ENCODE results near the gene PRKAR1B. TPM values are rescaled to one million over a fixed set of nuclear protein-coding genes. Genes with fewer than 3 reads are reported as not detected.
A peak's percentile ranks its signal among the peaks of the same experiment; 100 is the strongest.
"Not testable (repeated sequence)": the region's sequence is repeated elsewhere in the genome, so short reads cannot be mapped to it uniquely, and the experiment has no call there.

PRKAR1B gene
- total RNA-seq, 2 donors from 2014 or later = 33.5 to 43.2 TPM

GRCh38 chr7:637826-638225 lies 89.3 kb downstream of the PRKAR1B start:
- no peaks in the 10 kb centered on the region for H3K4me1 Mint-ChIP-seq
- Histone ChIP-seq H3K9ac (ENCODE audit: extremely low read depth, low read length, poor library complexity, severe bottlenecking) (no peak overlapping the region), H3K27me3 (ENCODE audit: control insufficient read depth, insufficient read depth, low read length, poor library complexity, severe bottlenecking) (no peaks in the 10 kb centered on the region), H3K4me3 (ENCODE audit: low read length) (no peak overlapping the region), H3K4me1 (ENCODE audit: control insufficient read depth, insufficient read depth, low read length) (no peaks in the 10 kb centered on the region), H3K9me3 (ENCODE audit: control insufficient read depth, low read length) (no peaks in the 10 kb centered on the region), H3K36me3 (ENCODE audit: control insufficient read depth, insufficient read depth, low read length) (no peaks in the 10 kb centered on the region), H3K27ac (ENCODE audit: low read depth, low read length) (no peak overlapping the region)
- no peak overlapping the region for H3K27ac Mint-ChIP-seq
- H3K4me3 Mint-ChIP-seq = no peak overlapping the region
- no peak for TF ChIP-seq CTCF (conservative IDR thresholded peaks at IDR 0.05)
- 93 to 96% methylated on average over 12 of the region's 12 CpGs for WGBS, 2 experiments (ENCODE audit: insufficient coverage in 1 of 2, insufficient read length in 1 of 2)
- no peak for DNase-seq
- H3K27me3 Mint-ChIP-seq (ENCODE audit: insufficient read depth) = no peaks in the 10 kb centered on the region
- no peaks in the 10 kb centered on the region for H3K9me3 Mint-ChIP-seq
- peaks cover 11% of the 10 kb centered on the region for H3K36me3 Mint-ChIP-seq (ENCODE audit: low read depth)

- peaks cover 5% of the 10 kb centered on the region for H3K36me3 Mint-ChIP-seq (ENCODE audit: low read depth)
- Histone ChIP-seq H3K9me3 (ENCODE audit: control insufficient read depth, low read length) (no peaks in the 10 kb centered on the region), H3K9ac (ENCODE audit: extremely low read depth, low read length, poor library complexity, severe bottlenecking) (no peak overlapping the region), H3K36me3 (ENCODE audit: control insufficient read depth, insufficient read depth, low read length) (no peaks in the 10 kb centered on the region), H3K4me1 (ENCODE audit: control insufficient read depth, insufficient read depth, low read length) (no peaks in the 10 kb centered on the region), H3K4me3 (ENCODE audit: low read length) (no peak overlapping the region), H3K27me3 (ENCODE audit: control insufficient read depth, insufficient read depth, low read length, poor library complexity, severe bottlenecking) (no peaks in the 10 kb centered on the region), H3K27ac (ENCODE audit: low read depth, low read length) (no peak overlapping the region)
- no peak overlapping the region for H3K27ac Mint-ChIP-seq
- no peaks in the 10 kb centered on the region for H3K9me3 Mint-ChIP-seq
- no peak for DNase-seq
- no peaks in the 10 kb centered on the region for H3K27me3 Mint-ChIP-seq (ENCODE audit: insufficient read depth)
- H3K4me1 Mint-ChIP-seq = no peaks in the 10 kb centered on the region
- no peak overlapping the region for H3K4me3 Mint-ChIP-seq
- 93 to 94% methylated on average over 5 to 17 of the region's 17 CpGs for WGBS, 2 experiments (ENCODE audit: insufficient coverage in 1 of 2, insufficient read length in 1 of 2)
- peak; percentile 39 for TF ChIP-seq CTCF (conservative IDR thresholded peaks at IDR 0.05)
These were observed 90.7 kb downstream of the PRKAR1B start for GRCh38 chr7:636396-636795.

GRCh38 chr7:635687-636382 lies 91.2 kb downstream of the PRKAR1B start:
- H3K4me3 ChIP-seq (ENCODE audit: low read length); H3K27ac Mint-ChIP-seq; H3K9me3 Mint-ChIP-seq; H3K9me3 ChIP-seq (ENCODE audit: control insufficient read depth, low read length); H3K9ac ChIP-seq (ENCODE audit: extremely low read depth, low read length, poor library complexity, severe bottlenecking); H3K4me1 Mint-ChIP-seq; H3K27me3 Mint-ChIP-seq (ENCODE audit: insufficient read depth); H3K36me3 ChIP-seq (ENCODE audit: control insufficient read depth, insufficient read depth, low read length); H3K4me3 Mint-ChIP-seq; H3K36me3 Mint-ChIP-seq (ENCODE audit: low read depth); DNase-seq; H3K4me1 ChIP-seq (ENCODE audit: control insufficient read depth, insufficient read depth, low read length); H3K27me3 ChIP-seq (ENCODE audit: control insufficient read depth, insufficient read depth, low read length, poor library complexity, severe bottlenecking); H3K27ac ChIP-seq (ENCODE audit: low read depth, low read length): not testable (repeated sequence)
- WGBS, 2 experiments (ENCODE audit: insufficient coverage in 1 of 2, insufficient read length in 1 of 2) = 95 to 100% methylated on average over 5 to 29 of the region's 81 CpGs

- Mint-ChIP-seq H3K27me3 (ENCODE audit: insufficient read depth) (no peaks in the 10 kb centered on the region), H3K36me3 (ENCODE audit: low read depth) (peaks cover 3% of the 10 kb centered on the region), H3K4me1 (no peaks in the 10 kb centered on the region), H3K27ac (no peak overlapping the region), H3K4me3 (no peak overlapping the region), H3K9me3 (no peaks in the 10 kb centered on the region)
- H3K4me3 ChIP-seq (ENCODE audit: low read length) = no peak overlapping the region
- WGBS, 2 experiments (ENCODE audit: insufficient coverage in 1 of 2, insufficient read length in 1 of 2) = 76 to 86% methylated on average over 6 to 12 of the region's 12 CpGs
- no peak for DNase-seq
- no peak overlapping the region for H3K9ac ChIP-seq (ENCODE audit: extremely low read depth, low read length, poor library complexity, severe bottlenecking)
- H3K9me3 ChIP-seq (ENCODE audit: control insufficient read depth, low read length) = no peaks in the 10 kb centered on the region
- no peak for TF ChIP-seq CTCF (conservative IDR thresholded peaks at IDR 0.05)
- H3K4me1 ChIP-seq (ENCODE audit: control insufficient read depth, insufficient read depth, low read length) = no peaks in the 10 kb centered on the region
- H3K27me3 ChIP-seq (ENCODE audit: control insufficient read depth, insufficient read depth, low read length, poor library complexity, severe bottlenecking) = no peaks in the 10 kb centered on the region
- H3K27ac ChIP-seq (ENCODE audit: low read depth, low read length) = no peak overlapping the region
- H3K36me3 ChIP-seq (ENCODE audit: control insufficient read depth, insufficient read depth, low read length) = no peaks in the 10 kb centered on the region
These were observed 91.9 kb downstream of the PRKAR1B start for GRCh38 chr7:635227-635626.

Data from endodermal cell (in vitro differentiated cells).